Sigmoid colon (tissue), 7 donors: ENCODE results near the gene MAS1L. TPM values are rescaled to one million over a fixed set of nuclear protein-coding genes. Genes with fewer than 3 reads are reported as not detected.

Experiments used
- DNase-seq: peaks from one replicate; pipeline ENCODE4 v3.0.0-alpha.2; 2019
- H3K27ac ChIP-seq, 4 donors: fragments of 200-600 bp; sonication (generic); one replicate each; pipeline ENCODE4 v1.5.1; 2016 to 2019; ENCODE audit warnings: mild to moderate bottlenecking in 1 of 4
- H3K27me3 ChIP-seq, 3 donors: fragments of 200-600 bp; sonication (generic); one replicate each; pipeline ENCODE4 v1.5.1; 2019; ENCODE audit warnings: mild to moderate bottlenecking in 1 of 3
- H3K36me3 ChIP-seq, 4 donors: fragments of 200-600 bp; sonication (generic); one replicate each; pipeline ENCODE4 v1.5.1; 2016 to 2019
- H3K4me1 ChIP-seq, 4 donors: fragments of 200-600 bp; sonication (generic); one replicate each; pipeline ENCODE4 v1.5.1; 2017 to 2019
- H3K4me3 ChIP-seq, 4 donors: fragments of 200-600 bp; sonication (generic); one replicate each; pipeline ENCODE4 v1.5.1; 2017 to 2019; ENCODE audit warnings: mild to moderate bottlenecking in 2 of 4, moderate library complexity in 1 of 4
- H3K9me3 ChIP-seq, 4 donors: fragments of 200-600 bp in 3 of 4; sonication (generic) in 3 of 4; one replicate each; pipeline versions ENCODE4 v1.5.1 to v1.6.1; 2013 to 2019
- CTCF ChIP-seq, 4 experiments: fragments of 450-650 bp in 3 of 4; fragments of 200-600 bp in 1 of 4; IDR thresholded peaks; one replicate each; pipeline ENCODE4 v1.5.1; 2016 to 2019; ENCODE audit warnings: antibody characterized with exemption in 4 of 4, mild to moderate bottlenecking in 3 of 4, moderate library complexity in 2 of 4
- EP300 ChIP-seq, 4 donors: sonication (generic); formaldehyde crosslinking; IDR thresholded peaks; one replicate each; pipeline ENCODE4 v1.6.1; 2017; ENCODE audit warnings: antibody characterized with exemption in 4 of 4
- POLR2A ChIP-seq, 2 donors: fragments of 450-650 bp; IDR thresholded peaks; one replicate each; pipeline ENCODE4 v1.6.1; 2016; ENCODE audit warnings: antibody characterized with exemption in 2 of 2, mild to moderate bottlenecking in 2 of 2, moderate library complexity in 2 of 2
- POLR2AphosphoS5 ChIP-seq, 4 donors: sonication (generic); formaldehyde crosslinking; IDR thresholded peaks; one replicate each; pipeline ENCODE4 v1.6.1; 2017; ENCODE audit warnings: antibody characterized with exemption in 4 of 4
- WGBS, 2 donors: extraction: QIAGEN DNeasy Blood & Tissue Kit; methylation state at CpG; one replicate each; pipeline ENCODE4 v1.1.7; 2013; 5-methylcytosine and 5-hydroxymethylcytosine counted together
- intact Hi-C: fragments of 100-400 bp; cut with DNase I; formaldehyde crosslinking; loops from one replicate; pipeline ENCODE4 v1.15.1; 2023
- polyA plus RNA-seq, 3 donors: library from polyadenylated mRNA; stranded (reverse); fragments of 200-250 nt; gene quantifications; one replicate each; pipeline ENCODE4 v1.2.3, GENCODE V29; 2013
- total RNA-seq, 4 donors: library from RNA; depleted of rRNA; stranded (reverse); fragments of >200 nt; gene quantifications; one replicate each; pipeline ENCODE4 v1.1.0, GENCODE V29; 2016
- donor health status: healthy with polysubstance abuse.
- donor health status: Bipolar disorder and iron deficiency.
- donor health status: healthy.

Gene MAS1L
- total and polyA plus RNA-seq, 7 donors: not detected

GRCh38 chr6:29502597-29502996 lies 14.8 kb upstream of the MAS1L start:
- Histone ChIP-seq H3K27me3 (peaks cover 0 to 13% (median 0%) of the 10 kb centered on the region in 3 donors), H3K27ac (no peak overlapping the region), H3K9me3 (no peaks in the 10 kb centered on the region), H3K4me3 (no peak overlapping the region), H3K4me1 (no peaks in the 10 kb centered on the region), H3K36me3 (no peaks in the 10 kb centered on the region)
- TF ChIP-seq EP300 (IDR thresholded peaks at IDR 0.05) (no peak), POLR2AphosphoS5 (IDR thresholded peaks at IDR 0.05) (no peak), POLR2A (IDR thresholded peaks at IDR 0.05) (no peak), CTCF (IDR thresholded peaks at IDR 0.05) (no peak)
- no peak for DNase-seq
- intact Hi-C loops: no loop called here
- 88 to 90% methylated on average over 5 of the region's 5 CpGs for WGBS, 2 donors

- 88% methylated on average over 3 of the region's 3 CpGs for WGBS, 2 donors
- Histone ChIP-seq H3K36me3 (no peaks in the 10 kb centered on the region), H3K9me3 (no peaks in the 10 kb centered on the region), H3K4me1 (no peaks in the 10 kb centered on the region), H3K27me3 (peaks cover 0 to 13% (median 0%) of the 10 kb centered on the region in 3 donors), H3K4me3 (no peak overlapping the region), H3K27ac (no peak overlapping the region)
- intact Hi-C loops: no loop called here
- TF ChIP-seq CTCF (IDR thresholded peaks at IDR 0.05) (no peak), EP300 (IDR thresholded peaks at IDR 0.05) (no peak), POLR2A (IDR thresholded peaks at IDR 0.05) (no peak), POLR2AphosphoS5 (IDR thresholded peaks at IDR 0.05) (no peak)
- no peak for DNase-seq
Measured at GRCh38 chr6:29502181-29502580, 14.4 kb upstream of the MAS1L start.

GRCh38 chr6:29501106-29501505 lies 13.3 kb upstream of the MAS1L start:
- DNase-seq: no peak

GRCh38 chr6:29500594-29500993 lies 12.8 kb upstream of the MAS1L start:
- H3K27ac ChIP-seq: no peak overlapping the region
- intact Hi-C loops: no loop called here
- no peaks in the 10 kb centered on the region for H3K4me1 ChIP-seq
- no peaks in the 10 kb centered on the region for H3K9me3 ChIP-seq
- H3K27me3 ChIP-seq: peaks cover 0 to 13% (median 0%) of the 10 kb centered on the region in 3 donors
- H3K4me3 ChIP-seq: no peak overlapping the region
- 81 to 91% methylated on average over 8 of the region's 8 CpGs for WGBS, 2 donors
- no peaks in the 10 kb centered on the region for H3K36me3 ChIP-seq
- no peak for TF ChIP-seq EP300 (IDR thresholded peaks at IDR 0.05)
- TF ChIP-seq CTCF (IDR thresholded peaks at IDR 0.05): no peak
- TF ChIP-seq POLR2A (IDR thresholded peaks at IDR 0.05): no peak
- no peak for TF ChIP-seq POLR2AphosphoS5 (IDR thresholded peaks at IDR 0.05)
- DNase-seq: no peak

More at GRCh38 chr6:29501106-29501505, 13.3 kb upstream of the MAS1L start:
- WGBS, 2 donors: 89 to 92% methylated on average over 6 of the region's 6 CpGs
- Histone ChIP-seq H3K4me3 (no peak overlapping the region), H3K36me3 (no peaks in the 10 kb centered on the region), H3K27ac (no peak overlapping the region), H3K9me3 (no peaks in the 10 kb centered on the region), H3K4me1 (no peaks in the 10 kb centered on the region), H3K27me3 (peaks cover 0 to 13% (median 0%) of the 10 kb centered on the region in 3 donors)
- intact Hi-C loops: no loop called here
- TF ChIP-seq POLR2AphosphoS5 (IDR thresholded peaks at IDR 0.05) (no peak), EP300 (IDR thresholded peaks at IDR 0.05) (no peak), CTCF (IDR thresholded peaks at IDR 0.05) (no peak), POLR2A (IDR thresholded peaks at IDR 0.05) (no peak)

GRCh38 chr6:29499704-29500103 lies 11.9 kb upstream of the MAS1L start:
- Histone ChIP-seq H3K9me3 (no peaks in the 10 kb centered on the region), H3K4me3 (no peak overlapping the region), H3K27me3 (peaks cover 0 to 13% (median 0%) of the 10 kb centered on the region in 3 donors), H3K4me1 (no peaks in the 10 kb centered on the region), H3K27ac (no peak overlapping the region), H3K36me3 (no peaks in the 10 kb centered on the region)
- WGBS, 2 donors: 81% methylated on average over 5 of the region's 5 CpGs
- DNase-seq: no peak
- intact Hi-C loops: no loop called here
- TF ChIP-seq POLR2AphosphoS5 (IDR thresholded peaks at IDR 0.05): no peak
- no peak for TF ChIP-seq EP300 (IDR thresholded peaks at IDR 0.05)
- TF ChIP-seq CTCF (IDR thresholded peaks at IDR 0.05): no peak
- TF ChIP-seq POLR2A (IDR thresholded peaks at IDR 0.05): no peak
